Umbilical cord (tissue), 2 donors: ENCODE measurements around the gene AREL1. TPM values are rescaled to one million over a fixed set of nuclear protein-coding genes. Genes with fewer than 3 reads are reported as not detected.

ENCODE experiments used
- DNase-seq: peaks from one replicate; pipeline ENCODE4 v3.0.0-alpha.2; 2015; ENCODE audit warnings: low spot score
- total RNA-seq: library from RNA; depleted of rRNA; stranded (reverse); fragments of >200 nt; gene quantifications from one replicate; pipeline ENCODE4 v1.2.3, GENCODE V29; 2014; ENCODE audit warnings: low replicate concordance; ENCODE audit not compliant: insufficient read depth

The AREL1 gene
- total RNA-seq, 1 donor from 2014 or later: 13.2 TPM

DNA sequence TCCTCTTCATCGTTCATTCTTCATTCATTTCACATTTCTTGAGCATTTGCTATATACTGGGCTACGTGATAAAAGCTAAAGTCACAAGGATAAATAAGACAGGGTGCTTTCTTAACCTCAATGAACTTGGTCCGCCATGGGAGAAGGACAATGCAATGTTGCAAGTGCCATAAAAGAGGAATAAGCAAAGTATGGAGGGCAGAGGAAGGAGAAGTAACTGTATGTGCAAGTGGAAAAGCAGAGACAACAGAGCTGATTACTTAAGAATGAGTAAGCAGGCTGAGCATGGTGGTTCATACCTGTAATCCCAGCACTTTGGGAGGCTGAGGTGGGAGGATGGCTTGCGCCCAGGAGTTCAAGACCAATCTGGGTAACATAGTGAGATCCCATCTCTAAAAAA, 14.4 kb downstream of the AREL1 start:
- DNase-seq: no peak

DNA sequence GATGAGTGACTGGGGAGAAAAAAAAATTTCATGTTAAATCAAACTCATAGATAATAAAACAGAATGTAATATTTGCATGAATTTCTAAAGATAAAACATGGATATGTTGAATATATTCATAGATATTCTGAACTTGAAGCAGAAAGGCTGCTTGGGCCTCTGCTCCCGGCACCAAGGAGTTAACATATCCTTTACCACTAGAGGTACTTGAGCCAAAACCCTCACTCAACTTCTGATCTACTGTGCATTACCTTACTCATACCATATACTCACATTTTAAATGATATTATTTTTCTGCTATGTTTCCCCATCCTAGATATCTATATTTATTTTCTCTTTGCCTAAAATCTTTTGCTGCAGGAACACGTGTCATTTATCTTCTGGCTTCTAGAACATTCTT, 14.9 kb downstream of the AREL1 start:
- no peak for DNase-seq

DNA sequence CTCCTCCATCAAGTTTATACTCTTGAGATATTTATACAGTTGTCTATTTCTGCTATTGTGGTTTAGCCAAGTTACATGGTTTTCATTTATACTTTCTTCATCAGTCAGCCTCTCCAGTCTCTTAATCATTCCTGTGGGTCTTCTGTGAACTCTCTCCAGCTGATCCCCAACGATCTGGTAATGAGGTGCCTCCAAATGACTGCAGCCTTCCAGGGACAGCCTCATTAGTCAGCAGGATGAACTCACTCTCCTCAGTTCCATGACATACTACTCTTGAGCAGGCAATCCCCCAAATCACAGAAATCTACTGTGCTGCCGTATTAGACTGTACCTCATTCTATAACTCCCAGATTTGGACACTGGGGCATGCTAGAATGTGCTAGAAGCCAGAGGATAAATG, 15.3 kb downstream of the AREL1 start:
- no peak for DNase-seq

DNA sequence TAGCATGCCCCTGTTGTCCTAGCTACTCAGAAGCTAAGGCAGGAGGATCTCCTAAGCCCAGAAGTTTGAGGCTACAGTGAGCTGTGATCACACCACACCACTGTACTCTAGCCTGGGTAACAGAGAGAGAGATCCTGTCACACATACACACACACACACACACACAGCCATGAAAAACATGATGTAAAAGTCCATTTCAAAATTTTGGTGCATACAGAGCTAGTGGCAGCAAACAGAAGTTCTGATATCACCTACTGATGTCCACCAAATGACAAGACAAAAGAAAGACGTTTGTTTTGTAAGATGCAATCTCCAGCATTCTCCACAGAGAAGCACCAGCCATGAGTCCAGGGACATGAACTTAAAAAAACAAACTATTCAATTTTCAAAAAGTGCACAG, 15.9 kb downstream of the AREL1 start:
- DNase-seq: no peak

DNA sequence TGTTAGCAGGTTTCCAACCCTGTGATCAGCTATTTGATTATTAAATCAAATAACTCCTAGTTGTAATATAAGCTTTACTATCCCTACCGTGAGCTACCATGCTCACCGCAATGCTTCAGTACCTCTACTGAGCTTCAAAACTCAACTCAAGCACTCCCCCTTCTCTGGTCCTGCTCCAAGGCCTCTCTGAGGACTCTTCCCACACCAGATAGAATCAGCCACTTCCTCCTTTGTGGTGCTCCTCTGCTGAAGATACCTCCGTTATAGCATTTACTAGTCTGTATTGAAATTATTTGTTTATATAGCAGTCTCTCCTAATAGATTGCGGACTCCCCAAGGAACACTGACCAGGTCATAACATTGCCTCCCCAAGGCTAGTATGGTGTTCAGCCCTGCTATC, 17.5 kb downstream of the AREL1 start:
- DNase-seq: no peak

DNA sequence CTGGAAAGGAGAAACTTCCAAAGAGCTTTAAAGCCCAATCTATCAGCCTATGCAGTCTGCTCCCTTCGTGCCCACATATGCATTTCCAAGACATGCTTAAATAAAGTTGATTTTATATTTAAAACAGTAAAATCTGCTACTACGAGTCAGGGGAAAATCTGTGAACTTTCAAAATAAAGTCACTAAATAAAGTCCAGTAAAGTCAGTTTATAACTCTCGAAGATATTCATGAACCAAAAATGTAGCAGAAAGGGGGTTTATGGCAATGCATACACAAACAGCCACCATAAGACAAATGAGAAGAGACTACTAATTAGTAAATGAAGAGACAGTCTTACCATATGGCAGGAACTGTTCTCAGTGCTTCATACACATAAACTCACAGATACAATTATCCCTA, 19.7 kb downstream of the AREL1 start:
- no peak for DNase-seq

DNA sequence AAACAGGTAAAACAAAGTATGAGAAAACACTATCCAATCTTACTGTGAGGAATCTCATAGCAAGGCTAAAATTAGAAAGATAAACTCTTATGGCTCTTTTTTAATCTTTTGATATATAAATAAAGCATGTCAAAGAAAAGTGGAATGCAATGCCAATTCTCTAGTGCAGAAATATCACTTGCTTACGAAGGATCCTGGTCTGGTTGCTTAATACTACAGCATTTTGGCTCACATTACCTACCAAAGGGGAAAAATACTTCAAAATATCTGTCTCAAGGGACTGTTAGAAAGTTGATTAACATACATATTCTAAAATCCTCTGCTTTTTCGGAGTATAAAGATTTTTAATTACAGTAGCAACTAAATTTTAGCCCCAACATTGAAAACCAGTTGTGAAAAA, 21.4 kb downstream of the AREL1 start:
- no peak for DNase-seq

DNA sequence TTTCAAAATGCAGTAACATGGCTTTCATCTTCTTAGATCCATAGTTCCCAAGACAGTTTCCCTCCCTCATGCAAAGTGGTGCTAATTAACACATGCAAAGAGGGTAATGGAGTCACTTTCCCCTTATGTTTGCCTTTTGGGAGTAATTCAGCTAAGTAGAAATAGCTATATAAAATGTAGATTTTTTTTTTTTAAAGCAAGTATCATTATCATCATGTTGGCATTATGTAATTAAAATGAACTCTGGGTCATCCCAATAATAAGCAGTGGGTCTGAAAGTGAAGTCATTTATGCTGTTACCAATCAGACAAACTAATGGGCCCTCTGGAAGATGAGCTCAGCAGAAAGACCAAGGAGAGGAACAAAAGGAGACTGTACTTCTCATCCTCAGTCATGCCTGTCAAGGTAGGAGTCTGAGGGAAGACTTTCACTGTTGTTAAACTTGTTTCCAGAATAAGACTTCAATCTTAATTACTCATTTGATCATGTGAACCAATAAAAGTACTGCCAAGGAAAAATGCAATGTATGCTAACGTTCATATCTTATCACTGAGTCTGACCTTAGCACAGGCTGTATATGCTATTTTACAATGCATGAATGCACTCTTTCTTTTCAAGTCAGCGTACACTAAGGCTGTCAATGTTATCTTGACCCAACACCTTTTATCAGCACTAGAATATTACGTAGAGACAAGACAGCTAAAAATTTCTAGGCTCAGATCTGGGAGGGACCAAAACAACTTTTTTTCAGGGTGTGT, 26.8 kb downstream of the AREL1 start:
- DNase-seq: no peak

DNA sequence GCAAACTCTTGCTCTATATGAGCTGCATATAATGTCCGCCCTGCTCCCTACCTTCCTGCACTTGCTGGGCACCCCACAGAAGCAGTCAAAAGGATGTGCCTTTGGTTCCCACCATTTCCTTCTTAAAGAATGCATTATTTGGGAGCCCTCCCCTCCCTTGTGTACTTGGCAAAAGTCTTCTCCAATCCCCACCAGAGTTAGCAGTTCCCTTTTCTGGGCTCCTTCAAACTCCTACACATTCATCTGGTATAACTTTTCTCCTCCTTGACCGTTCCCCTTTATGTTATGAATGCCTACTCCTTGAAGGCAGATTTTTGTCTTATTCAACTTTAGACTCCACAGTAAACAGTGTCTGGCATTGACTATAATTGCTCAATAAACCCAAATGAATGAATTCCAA, 27.8 kb downstream of the AREL1 start:
- no peak for DNase-seq

DNA sequence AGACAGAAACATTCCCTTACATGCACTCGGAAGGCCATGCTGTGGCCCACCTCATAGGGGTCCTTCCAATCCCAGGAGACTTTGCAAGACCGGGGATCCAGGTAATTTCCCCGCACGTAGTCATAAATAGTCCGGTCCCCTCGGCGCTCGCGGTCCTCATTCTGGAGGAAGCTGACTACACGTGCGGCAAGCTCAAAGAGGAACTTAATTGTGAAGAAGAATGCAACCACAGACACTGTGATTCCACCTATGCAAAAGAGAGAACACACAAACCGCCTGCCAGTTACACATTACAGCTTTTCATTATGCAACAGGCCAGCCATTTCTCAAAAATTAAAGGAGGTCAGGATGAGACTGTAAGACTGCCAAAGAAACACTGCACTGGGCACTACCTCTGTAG, 28.4 kb downstream of the AREL1 start:
- no peak for DNase-seq

DNA sequence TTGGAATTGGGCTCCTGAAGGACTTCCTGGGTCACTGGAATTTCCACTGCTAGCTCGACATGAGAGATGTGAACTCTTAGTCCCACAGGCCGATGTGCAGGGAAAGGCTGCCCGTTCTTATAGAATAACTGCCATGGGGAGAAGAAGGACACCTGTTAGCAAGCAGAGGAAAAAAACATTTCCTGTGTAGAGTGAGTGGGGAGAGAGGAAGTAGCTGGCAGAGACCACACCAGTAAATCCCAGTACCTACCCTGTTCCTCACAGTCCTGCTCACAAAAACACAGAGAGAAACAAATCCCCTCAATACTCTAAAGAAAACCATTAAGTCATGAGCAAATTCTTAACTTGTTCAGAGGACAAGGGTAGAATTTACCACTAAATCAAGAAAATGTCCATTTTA, 29.5 kb downstream of the AREL1 start:
- DNase-seq: no peak

DNA sequence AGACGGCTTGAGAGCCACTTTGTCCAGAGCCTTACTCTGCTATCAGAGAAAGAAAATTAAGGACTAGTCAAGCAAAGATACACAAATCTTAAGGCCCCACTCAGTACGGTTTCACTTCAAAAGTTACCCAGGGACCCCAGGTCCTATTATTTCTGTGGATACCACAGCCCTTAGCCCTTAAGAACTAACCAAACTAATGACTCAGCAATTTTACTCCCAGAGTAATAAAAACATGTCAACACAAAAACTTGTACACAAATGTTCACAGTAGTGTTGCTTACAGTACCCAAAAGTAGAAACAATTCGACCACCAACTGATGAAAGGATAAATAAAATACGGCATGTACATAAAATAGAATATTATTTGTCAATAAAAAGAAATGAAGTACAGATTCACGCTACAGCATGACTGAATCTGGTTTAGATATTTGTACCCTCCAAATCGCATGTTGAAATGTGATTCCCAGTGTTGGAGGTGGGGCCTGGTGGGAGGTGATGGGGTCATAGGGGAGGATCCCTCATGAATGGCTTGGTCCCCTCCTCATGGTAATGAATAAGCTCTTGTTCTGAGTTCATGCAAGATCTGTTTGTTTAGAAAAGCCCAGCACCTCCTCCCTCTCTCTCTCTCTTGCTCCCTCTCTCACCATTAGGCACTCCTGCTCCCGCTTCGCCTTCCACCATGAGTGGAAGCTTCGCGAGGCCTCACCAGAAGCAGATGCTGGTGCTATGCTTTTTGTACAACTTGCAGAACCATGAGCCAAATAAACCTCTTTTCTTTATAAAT, 30.5 kb downstream of the AREL1 start:
- no peak for DNase-seq

DNA sequence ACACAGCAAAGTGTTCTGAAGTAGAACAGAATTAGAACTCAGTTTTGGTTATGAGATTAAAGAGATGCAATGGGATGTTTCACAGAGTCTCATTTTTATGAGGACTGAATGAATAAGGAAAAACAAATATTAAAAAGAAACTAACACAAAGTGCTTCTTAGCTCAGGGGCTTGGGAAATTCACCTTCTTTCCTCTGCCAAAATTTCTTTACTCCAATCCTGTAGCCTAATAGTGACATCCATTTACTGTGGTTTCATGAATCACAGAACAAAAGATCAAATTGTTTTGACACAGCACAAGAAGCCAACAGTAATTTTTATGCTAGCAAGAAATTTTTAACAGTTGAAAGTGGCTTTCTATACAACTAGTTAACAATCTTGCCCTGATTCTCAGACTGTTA, 37.7 kb downstream of the AREL1 start:
- no peak for DNase-seq

DNA sequence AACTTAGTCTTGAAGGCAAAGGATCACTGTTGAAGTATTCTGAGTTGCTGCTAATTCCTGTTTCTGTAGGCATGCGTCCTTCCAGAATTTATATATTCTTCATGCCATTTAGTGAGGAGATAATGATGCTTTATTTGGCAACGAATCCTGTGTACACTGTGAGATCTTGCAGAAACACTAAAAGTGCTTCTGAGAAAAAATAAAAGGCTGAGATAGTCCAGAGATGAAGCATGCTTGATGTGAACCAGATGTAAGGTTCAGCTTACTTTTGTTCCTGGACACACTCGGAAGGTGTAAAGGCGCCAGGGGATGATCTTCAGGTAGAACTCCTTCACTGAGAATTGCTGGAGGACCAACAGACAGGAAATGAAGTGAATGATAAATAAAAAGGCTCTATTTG, 39.1 kb downstream of the AREL1 start:
- no peak for DNase-seq

DNA sequence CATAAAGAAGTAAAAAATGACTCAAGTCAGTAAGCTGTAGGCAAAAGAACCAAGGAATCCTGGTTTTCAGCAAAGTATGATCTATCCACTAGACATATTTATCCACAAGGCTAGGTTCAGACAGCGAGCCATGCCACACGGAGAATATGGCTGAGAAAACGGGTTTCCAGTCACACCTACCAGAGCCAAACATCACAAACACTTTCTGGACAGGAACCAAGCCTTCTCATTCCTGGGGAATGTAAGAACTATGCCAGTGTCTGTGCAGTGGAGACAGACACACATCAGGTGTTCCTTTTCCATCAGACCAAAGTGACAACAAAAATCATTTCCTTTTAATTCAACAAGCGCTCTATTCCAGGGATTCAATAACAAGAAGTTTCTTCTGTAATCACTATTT, 41.1 kb downstream of the AREL1 start:
- no peak for DNase-seq

DNA sequence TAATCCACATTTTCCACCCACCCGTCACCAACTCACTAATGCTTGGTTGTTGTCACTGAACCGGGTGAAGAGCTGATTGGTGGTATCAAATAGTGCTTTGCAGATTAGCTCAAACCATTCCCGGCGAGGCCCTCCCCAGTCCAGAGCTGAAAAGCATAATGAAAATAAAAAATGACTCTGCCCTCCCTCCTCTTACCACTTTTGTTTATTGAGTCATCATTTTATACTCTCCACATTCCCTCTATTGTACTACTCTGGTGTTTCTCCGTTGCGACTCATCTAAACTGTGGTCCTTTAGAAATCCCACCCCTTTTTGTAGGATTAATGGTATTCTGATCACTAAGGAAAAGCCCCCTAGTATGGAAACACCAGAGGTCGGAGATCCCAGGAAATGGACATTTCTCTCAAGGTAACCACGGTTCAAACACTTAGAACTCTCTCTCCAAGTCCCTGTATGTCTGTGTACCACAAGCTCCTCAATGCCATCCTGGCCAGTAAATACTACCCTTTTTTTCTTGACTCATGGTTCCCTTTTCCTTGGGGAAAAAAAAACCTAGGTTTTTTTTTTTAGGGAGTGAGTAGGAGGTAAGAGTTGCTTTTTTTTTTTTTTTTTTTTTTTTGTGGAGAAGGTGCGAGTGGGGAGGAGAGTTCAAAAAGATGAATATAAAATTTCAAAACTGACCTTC, 42.0 kb downstream of the AREL1 start:
- DNase-seq: no peak

DNA sequence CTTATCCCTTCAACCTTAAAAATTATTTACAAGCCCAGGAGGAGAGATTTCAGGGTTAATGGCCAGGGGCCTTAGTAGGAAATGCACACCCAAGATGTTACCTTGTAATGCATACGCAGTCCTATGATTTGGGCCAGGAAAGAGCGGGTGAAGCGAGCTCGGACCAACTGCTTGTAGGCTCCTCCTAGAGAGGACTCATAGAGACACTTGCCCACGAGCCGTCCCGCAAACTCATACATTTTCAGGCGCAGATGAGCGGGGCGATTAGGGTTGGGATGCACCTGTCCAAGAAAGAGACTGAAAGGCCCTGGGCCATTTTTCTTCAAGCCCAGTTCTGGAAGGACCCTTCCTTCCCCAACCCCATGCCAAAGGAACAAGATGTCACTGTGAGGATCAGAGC, 43.0 kb downstream of the AREL1 start:
- no peak for DNase-seq

DNA sequence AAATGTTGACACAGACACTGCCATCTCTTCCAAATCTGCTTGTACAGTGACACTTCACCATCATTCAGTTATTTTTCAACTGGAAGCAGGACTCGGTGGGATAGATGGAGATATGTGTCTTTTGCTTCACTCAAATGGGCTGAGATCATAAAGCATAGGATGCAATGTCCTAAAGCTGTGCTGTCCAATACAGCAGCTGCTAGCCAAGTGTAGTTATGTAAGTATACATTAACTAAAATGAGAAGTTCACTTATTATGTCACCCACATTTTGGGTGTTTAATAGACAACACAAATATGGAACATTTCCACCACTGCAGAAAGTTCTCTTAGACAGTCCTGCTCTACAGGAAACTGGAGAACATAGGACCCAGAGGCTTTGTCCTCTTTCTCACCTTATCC, 43.6 kb downstream of the AREL1 start:
- no peak for DNase-seq

DNA sequence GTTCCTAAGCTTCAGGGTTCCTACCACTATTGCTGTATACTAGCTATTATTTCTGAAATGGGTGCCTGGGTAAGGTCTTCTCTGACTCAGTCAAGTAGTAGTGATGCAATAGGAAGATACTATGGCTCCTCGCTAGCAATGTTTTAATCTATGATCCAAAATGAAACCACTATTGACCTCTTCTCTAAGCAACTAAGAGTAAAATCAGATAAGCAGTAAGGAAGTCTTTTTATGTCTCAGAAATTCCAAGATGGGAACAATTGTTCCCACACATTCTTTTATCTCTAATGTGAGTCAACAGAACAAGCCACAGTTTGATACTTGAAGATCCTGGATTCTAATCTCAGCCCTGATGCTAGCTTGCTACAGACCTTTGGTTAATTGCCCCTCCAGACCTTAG, 45.1 kb downstream of the AREL1 start:
- no peak for DNase-seq

DNA sequence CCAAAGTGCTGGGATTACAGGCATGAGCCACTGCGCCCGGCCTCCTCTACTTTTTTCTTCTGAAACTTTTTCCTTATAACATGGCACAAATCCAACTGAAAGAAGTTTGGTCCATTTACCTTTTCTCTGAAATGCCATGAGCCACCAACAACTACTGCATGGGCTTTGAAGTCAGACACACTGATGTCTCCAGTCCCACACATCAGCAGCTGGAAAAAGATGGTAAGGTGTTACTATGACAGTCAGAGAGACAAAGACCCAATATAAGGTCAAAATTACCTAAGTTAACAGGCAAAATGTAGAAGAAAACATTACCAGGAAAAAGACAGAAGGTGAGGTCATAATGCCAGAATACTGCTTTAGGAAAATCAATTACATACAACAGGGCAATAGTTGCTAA, 48.2 kb downstream of the AREL1 start:
- DNase-seq: no peak

DNA sequence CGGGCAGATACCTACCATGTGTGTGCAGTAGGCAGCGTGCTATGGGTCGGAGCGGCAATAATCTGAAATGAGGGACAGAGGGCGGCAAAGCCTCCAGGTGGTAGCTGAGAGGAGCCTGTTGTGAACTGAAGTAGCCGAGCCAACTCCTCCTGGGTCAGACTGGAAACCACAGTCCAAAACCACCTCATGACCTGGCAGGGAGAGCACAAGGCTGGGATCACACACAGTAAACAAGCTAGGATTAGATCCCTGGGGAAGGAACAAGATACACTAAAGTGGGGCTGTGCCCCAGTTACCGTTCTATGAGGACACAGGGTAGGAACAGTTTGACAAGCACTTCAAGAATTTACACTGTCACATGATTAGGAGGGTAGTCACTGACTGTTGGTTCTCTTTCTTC, 49.0 kb downstream of the AREL1 start:
- DNase-seq: no peak

DNA sequence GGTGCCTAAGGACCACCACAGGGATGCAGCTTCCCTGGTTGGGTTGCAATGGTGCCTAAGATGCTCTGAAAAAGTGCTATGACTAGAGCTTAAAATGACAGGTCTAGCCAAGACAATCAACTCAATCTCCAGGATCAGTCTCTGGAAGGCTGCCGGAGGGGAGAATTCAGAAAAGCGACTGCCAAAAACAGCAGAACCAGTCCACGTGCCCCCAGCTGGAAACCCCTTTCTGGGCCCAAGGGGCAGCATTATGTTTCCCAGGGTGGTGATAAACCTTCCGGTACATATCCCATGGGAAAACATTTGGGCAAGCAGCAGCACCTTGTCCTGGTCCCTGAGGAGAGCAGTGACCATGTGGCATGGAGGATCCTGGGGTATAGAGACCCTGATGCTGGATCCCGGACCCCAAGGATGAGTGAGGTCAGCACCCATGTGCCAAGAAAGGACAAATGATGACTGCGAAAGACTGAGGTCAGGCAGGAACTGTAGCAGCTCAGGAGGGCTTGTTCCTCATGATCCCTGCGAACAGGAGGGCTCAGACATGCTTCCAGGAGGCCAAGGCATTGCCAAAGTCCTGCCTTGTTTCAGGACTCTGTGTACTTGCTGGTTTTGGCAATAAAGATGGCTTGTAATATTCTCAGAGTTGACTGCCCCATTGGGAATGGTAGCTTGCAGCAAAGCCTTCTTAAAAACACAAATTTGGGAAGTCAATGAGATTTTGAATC, 51.0 kb downstream of the AREL1 start:
- no peak for DNase-seq
